SH-SY5Y (cell line): Measurements from ENCODE around the gene KRTAP16-1.

Experiments
- GATA2 ChIP-seq: IDR thresholded peaks from 2 replicates; pipeline ENCODE4 v1.6.1; 2011; ENCODE audit warnings: mild to moderate bottlenecking, low read depth, low read length
- GATA3 ChIP-seq: IDR thresholded peaks from 2 replicates; pipeline ENCODE4 v1.6.1; 2011; ENCODE audit warnings: low read depth, mild to moderate bottlenecking, low read length, moderate library complexity

DNA sequence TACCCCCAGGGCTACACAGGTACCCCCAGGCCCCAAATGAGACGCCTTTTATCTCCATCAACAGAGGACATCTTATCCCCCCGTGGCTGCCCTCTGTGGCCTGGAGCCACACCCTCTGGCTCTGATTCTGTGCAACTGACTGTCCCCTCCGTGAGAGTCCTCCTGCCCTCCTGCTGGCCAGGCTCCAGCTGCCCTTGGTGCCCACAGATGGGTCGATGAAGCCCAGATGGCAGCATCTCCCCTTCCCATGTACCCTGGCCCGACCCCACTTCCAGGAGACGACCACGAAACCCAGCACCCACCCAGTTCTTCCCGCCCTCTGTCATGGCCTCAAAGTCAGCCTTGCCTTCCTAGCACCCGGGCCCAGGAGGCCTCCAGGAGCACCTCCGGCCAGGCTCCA, 16.0 kb upstream of the KRTAP16-1 start:
- no peak for TF ChIP-seq GATA2
- no peak for TF ChIP-seq GATA3
